NCI-H524 treated with DMSO at 0.1 percent for 48 hours (cell line): Measurements from ENCODE around the gene DAPK3.
"Not testable (repeated sequence)": the region's sequence is repeated elsewhere in the genome, so short reads cannot be mapped to it uniquely, and the experiment has no call there.

Experiments
- DNase-seq: peaks from one replicate; lab custom pipeline; 2025; lab: John Stamatoyannopoulos, UW

The DAPK3 gene

GRCh38 chr19:3970808-3971598 lies at the start of gene DAPK3:
DAPK3 (minus strand) TSS chr19:3971099; CDS start chr19:3969735, 1,364 bp downstream.
- peak; percentile 86 for DNase-seq

- DNase-seq: no peak
Observed at GRCh38 chr19:4019578-4019977, 48.7 kb upstream of the DAPK3 start.

- no peak for DNase-seq
Observed at GRCh38 chr19:4018775-4019504, 48.0 kb upstream of the DAPK3 start.

DNA sequence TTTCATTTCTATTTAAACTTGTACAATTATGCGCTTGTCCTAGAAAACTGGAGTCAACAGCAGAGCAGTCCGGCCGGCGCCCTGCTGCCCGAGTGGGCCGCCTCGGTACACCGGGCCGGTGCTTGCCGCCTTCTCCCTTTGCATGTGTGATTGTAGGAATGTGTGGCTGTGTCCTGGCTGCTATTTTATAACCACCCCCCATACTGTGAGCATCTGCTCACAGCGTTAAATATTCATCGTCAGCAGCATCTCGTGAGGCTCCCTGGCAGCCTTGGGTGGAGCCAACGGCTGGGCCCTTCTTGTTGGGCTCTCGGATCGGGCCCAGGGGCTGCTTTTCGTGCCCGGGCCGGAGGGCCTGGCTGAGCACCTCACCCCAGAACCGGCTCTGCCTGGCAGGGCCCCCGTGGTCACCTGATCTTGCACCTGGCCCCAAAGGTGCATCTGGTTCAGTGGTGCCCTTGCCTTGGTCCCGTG lies 47.3 kb upstream of the DAPK3 start:
- no peak for DNase-seq

- DNase-seq: no peak
Observed at GRCh38 chr19:4016903-4017638, 46.2 kb upstream of the DAPK3 start.

DNA sequence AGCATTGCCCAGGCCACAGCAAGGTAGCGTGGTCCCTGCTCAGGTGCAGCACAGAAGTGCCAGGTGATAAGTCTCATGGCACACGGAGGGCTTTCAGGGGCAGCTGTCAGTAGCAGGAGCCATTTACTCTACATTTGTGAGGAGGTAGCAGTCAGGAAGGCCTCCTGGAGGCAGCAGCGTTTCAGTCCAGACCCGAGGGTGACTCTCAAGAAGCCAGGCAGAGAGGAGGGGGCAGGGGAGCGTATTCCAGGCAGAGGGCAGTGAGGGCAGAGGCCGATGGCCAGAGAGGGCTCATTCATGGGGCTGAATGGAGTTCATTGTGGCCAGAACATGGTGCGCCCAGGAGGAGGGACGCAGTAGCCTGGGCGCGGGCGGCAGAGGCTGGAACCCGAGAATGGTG lies 45.6 kb upstream of the DAPK3 start:
- no peak for DNase-seq

- DNase-seq: no peak
Observed at GRCh38 chr19:4015705-4016402, 45.0 kb upstream of the DAPK3 start.

- DNase-seq: no peak
Observed at GRCh38 chr19:4014541-4015491, 43.9 kb upstream of the DAPK3 start.

DNA sequence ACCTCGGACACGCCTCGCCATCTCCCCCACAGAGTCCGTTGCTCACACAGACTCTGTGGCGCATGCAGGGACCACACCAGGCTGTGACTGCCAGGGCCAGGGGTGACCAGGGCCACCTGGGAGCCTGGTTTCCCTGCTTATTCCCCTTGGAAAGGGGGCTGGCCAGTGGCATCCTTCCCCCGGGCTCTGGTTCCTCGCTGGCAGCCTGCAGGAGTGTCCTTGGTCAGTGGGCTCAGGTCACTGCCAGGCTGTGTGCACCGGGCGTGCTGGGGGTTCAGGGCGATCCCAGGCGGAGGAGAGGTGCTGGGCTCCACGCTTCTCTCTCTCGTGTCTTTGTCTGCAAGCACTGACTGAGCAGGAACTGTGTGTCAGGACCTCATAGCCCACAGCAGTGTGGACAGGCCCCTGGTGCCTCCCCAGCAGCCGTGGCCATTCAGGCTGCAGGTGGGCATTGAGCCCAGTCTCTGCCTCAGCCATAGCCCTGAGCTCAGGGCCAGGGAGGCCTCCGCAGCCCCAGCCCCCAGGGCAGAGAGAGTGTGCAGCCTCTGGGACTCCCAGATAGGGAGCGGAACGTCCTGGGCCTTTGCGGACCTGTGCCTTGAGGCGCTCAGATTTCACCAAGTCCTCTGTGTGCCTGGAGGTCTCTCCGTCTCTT lies 43.1 kb upstream of the DAPK3 start:
- DNase-seq: no peak

DNA sequence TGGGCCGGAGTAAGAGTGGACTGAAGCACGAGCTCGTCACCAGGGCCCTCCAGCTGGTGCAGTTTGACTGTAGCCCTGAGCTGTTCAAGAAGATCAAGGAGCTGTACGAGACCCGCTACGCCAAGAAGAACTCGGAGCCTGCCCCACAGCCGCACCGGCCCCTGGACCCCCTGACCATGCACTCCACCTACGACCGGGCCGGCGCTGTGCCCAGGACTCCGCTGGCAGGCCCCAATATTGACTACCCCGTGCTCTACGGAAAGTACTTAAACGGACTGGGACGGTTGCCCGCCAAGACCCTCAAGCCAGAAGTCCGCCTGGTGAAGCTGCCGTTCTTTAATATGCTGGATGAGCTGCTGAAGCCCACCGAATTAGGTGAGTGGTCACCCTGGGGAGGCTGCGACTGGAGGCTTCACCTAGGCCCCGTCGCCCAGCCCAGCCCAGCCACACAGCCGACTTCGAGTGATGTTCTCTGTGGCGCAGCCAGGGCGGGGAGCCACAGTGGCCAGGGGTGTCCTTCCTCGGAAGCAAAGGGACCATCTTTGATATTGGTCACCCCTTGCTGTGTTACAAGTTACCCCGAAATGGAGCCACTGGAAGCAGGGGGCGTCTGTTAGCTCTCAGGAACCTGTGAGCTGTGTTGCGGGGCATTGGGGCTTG lies 42.2 kb upstream of the DAPK3 start:
- no peak for DNase-seq

- no peak for DNase-seq
Observed at GRCh38 chr19:4012092-4012974, 41.4 kb upstream of the DAPK3 start.

DNA sequence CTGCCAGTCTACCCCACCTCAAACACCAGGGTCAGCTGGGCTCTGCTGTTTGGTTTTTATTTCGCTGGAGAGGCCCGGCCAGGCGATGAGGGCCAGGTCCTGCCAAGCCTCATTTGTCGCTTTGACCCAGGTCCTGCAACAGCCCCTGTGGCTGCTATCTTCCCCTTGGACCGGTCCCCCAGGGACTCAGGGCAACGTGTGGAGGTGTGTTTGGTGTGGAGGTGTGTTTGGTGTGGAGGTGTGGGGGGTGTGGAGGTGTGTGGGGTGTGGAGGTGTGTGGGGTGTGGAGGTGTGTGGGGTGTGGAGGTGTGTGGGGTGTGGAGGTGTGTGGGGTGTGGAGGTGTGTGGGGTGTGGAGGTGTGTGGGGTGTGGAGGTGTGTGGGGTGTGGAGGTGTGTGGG lies 40.5 kb upstream of the DAPK3 start:
- DNase-seq: not testable (repeated sequence)

DNA sequence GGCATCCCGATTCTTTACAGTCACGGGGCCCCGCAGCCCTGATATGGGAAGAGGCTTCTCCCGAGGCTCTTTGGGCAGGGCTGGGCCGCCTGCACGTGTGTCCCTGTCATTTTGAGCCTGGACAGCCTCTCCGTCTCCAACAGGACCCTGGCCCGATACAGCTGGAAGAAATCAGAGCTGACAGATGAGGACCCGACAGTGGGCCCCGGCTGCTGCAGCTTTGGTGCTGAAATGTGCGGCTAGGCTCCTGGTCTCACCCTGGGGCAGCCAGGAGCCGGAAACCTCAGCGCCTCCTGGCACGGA lies 39.9 kb upstream of the DAPK3 start:
- DNase-seq: no peak

- DNase-seq: peak; percentile 74
Observed at GRCh38 chr19:4009990-4010807, 39.3 kb upstream of the DAPK3 start.

GRCh38 chr19:4007836-4008539 lies 37.1 kb upstream of the DAPK3 start:
- no peak for DNase-seq

DNA sequence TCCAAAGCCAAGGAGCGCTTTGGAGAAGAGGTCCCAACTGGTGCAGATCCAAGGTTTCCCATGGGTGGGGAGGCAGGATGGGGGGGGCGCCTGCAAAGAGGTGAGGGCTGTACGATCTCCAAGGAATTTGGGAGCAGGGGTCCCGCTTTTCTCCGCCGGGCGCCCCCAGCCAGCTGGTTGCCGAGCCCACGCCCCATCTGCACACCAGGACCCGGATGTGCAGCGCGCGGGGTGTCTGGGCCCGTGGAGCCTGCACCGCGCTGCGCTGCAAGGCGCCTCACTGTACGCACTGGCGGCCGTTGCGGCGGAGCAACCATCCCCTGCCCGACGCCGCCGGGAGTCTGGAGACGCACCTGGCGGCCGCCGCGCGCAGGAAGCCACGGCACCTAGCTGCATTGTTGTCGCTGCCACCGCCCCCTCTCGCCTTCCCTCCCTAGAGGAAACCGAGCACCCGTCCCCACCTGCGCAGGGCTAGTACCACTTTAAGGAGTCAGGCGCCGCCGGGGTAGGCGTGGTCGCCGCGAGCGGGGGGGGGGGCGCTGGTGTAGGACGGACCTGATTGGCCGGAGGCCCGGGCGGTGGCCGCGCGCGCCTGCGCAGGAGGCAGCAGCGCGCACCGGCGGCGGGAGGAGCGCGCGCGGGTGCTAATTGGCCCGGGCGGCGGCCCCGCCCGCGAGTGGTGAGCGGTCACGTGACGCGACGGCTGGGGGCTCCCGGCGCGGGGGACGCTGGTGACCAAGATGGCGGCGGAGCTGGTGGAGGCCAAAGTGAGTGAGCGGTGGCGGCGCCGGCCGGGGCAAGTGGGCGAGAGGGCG lies 36.3 kb upstream of the DAPK3 start, which contains the start of gene PIAS4:
Gene PIAS4 (plus strand): TSS at position 716 of the 815 bp plus-strand sequence. CDS start 25 bp downstream, at position 741.
- DNase-seq: peak; percentile 78
